NCI-H748 (cell line): ENCODE data around the gene UBE2D1.

Experiments
- DNase-seq: peaks from one replicate; lab custom pipeline; 2025; ENCODE audit not compliant: unreplicated experiment; lab: John Stamatoyannopoulos, UW

Gene UBE2D1

DNA sequence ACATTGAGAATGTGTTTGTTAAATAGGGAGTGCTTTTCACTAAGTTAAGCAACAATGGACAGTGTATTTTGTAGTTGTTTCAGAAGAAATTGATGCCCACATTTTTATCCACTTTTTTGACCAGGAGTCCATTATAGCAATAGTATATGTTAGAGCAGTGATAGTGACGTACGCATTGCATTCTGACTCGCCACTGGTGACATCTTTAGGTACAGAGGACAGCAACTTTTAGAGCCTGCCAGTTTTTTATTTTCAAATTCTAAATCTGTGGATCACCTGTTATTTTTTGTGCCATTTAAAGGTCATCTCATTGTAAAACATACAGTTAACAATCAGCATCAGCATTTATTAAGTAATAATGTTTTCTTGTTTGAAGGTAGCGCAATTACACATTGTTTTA, 1.4 kb downstream of the UBE2D1 start:
- DNase-seq = no peak

GRCh38 chr10:58341422-58341821, 6.6 kb downstream of the UBE2D1 start:
- no peak for DNase-seq

DNA sequence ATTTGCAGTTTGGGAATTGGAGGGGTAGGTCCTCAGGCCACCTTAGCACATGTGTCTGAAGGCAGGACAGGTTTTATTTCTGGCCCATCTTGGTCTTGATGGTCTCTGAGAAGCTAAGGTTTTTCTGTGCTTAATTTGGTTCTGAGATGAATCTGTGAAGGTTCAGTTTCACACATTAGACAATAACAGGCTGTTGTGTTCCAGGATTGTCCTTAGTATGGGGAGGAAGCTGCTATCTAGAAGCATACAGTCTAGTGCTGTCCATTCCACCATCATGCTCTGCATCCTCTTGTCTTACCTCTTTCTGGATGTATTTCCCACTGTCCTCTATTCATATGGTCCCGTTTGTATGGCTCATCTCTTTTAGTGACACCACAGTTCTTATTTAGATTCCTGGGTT, 7.1 kb downstream of the UBE2D1 start:
- no peak for DNase-seq

- no peak for DNase-seq
Observed at GRCh38 chr10:58347967-58348366, 13.2 kb downstream of the UBE2D1 start.

DNA sequence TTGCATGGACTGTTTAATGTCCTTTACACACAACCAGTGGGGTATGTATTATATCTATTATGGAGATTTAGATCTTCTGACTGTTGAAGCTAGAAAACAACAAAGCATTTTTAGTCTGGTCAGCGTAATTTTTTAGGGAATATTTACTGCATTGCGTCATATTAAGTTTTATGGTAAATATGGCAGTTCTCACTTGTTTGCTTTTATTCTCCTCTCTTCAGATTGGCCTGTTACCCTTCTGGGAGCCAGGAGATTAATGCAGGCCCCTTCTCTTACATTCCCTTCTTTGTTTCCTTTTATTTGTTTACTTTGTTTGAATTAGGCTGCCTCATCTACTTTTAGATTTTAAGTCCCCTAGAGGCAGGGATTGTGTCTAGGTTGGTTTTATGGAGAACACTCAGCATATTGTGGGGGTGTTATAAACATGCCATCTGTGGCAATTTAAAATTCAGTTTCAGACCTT, 13.8 kb downstream of the UBE2D1 start:
- peak; percentile 28 for DNase-seq

GRCh38 chr10:58350023-58350422, 15.2 kb downstream of the UBE2D1 start:
- DNase-seq = no peak

DNA sequence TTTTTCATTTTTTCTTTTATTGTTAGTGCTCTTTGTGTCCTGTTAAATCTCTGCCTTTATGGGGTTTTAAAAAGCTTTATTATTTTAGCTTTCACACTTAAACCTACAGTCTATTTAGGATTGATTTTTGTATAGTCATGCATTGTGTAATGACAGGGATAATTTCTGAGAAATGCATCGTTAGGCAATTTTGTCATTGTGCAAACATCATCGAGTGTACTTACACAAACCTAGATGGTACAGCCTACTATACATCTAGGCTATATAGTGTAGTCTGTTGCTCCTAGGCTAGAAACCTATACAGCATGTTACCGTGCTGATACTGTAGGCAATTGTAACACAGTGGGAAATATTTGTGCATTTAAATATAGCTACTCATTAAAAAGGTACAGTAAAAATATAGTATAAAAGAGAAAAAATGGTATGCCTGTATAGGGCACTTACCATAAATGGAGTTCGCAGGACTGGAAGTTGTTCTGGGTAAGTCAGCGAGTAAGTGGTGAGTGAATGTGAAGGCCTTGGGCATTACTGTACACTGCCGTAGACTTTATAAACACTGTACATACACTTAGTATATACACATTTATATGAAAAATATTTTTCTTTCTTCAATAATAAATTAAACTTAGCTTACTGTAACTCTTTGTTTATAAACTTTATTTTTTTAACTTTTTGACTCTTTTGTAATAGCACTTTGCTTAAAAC, 16.0 kb downstream of the UBE2D1 start:
- DNase-seq = peak; percentile 42

GRCh38 chr10:58351616-58352578, 17.1 kb downstream of the UBE2D1 start:
- DNase-seq = no peak

GRCh38 chr10:58352956-58353610, 18.3 kb downstream of the UBE2D1 start:
- DNase-seq = no peak

DNA sequence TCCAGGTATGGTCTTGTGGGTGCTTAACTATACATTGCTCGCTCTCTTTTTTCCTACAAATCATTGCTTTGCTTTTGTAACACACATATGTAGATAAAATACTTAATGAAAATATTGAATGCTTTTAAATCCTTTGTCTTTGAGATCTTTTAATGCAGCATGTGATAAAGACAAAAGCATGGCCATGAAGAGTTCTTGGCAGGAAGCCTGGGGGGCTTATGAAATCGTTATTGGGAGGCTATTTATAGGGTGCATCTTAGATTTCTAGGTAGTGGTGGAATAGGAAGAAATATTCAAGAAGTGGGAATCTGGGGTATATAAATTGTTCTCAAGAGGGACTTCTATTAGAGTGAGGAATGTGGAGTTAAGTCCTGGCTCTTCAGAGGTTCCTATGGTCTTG, 21.9 kb downstream of the UBE2D1 start:
- DNase-seq = no peak

DNA sequence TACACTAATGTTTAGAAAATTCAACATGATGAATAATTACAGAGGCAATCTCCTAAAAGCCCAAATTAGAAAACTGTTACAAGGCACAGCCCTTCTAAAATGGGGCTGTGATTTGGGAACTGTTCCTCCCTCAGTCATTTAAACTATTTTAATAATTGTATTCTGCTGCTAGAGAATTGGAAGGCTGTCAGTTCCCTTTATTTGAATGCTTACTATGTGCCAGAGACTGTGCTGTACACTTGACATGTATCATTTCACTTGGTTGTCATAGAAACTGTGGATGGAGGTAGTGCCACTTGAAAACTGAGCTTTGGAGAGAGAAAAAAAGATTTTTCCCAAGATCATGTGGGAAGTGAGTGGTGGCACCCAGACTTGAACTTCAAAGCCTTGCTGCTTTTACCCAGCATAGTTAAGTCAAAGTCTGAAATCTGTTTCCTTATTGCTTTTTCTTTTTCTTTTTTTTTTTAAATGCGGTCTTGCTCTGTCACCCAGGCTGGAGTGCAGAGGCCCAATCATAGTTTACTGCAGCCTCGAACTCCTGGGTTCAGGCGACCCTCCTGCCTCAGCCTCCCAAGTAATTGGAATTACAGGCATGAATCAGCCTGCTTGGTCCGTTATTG, 23.6 kb downstream of the UBE2D1 start:
- no peak for DNase-seq

GRCh38 chr10:58358947-58359346, 24.1 kb downstream of the UBE2D1 start:
- no peak for DNase-seq

GRCh38 chr10:58359541-58359940, 24.7 kb downstream of the UBE2D1 start:
- no peak for DNase-seq

DNA sequence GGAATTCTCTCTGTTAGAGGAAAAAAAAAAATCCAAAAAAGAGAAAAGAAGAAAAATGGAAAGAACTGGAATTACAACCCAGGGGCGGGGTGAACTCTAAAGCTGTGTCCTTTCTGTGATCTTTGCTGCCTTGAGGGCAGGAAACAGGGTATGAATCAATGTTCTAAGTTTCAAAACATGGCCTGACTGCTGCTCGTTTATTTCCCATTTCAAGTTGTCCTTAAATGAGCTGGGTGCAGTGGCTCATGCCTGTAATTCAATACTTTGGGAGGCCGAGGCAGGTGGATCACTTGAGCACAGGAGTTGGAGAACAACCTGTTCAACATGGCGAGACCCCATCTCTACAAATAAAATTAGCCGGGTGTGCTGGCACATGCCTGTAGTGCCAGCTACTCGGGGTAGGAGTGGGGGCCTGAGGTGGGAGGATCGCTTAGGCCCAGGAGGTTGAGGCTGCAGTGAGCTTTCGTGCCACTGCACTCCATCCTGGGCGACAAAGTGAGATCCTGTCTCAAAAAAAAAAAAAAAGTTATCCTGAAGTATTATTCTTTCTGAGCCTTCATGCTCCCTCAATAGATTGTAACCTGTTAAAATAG, 25.7 kb downstream of the UBE2D1 start:
- no peak for DNase-seq

GRCh38 chr10:58361353-58361752, 26.5 kb downstream of the UBE2D1 start:
- no peak for DNase-seq

GRCh38 chr10:58362027-58362789, 27.4 kb downstream of the UBE2D1 start:
- DNase-seq = no peak

GRCh38 chr10:58367069-58367468, 32.3 kb downstream of the UBE2D1 start:
- no peak for DNase-seq

- DNase-seq = no peak
Observed at GRCh38 chr10:58371473-58371872, 36.7 kb downstream of the UBE2D1 start.

- peak; percentile 1 for DNase-seq
Observed at GRCh38 chr10:58372607-58373441, 38.0 kb downstream of the UBE2D1 start.
